Stimulated activated CD8-positive, alpha-beta memory T cell treated with anti-CD3 and anti-CD28 coated beads, Interleukin-15, amount 100 ng/mL, for 4 hours (primary cell): ENCODE measurements around the gene PID1.

Experiments
- DNase-seq, 2 donors: peaks; one replicate each; pipeline ENCODE4 v3.0.0-alpha.2; 2020; ENCODE audit warnings: low read depth in 2 of 2

Gene PID1

GRCh38 chr2:229261076-229261475 is 10.0 kb downstream of the PID1 start:
- no peak for DNase-seq

- DNase-seq = no peak
Observed at GRCh38 chr2:229257985-229258384, 13.1 kb downstream of the PID1 start.

GRCh38 chr2:229256376-229256775 is 14.7 kb downstream of the PID1 start:
- no peak for DNase-seq

GRCh38 chr2:229254206-229254605 is 16.9 kb downstream of the PID1 start:
- no peak for DNase-seq

GRCh38 chr2:229252996-229253395 is 18.1 kb downstream of the PID1 start:
- no peak for DNase-seq

DNA sequence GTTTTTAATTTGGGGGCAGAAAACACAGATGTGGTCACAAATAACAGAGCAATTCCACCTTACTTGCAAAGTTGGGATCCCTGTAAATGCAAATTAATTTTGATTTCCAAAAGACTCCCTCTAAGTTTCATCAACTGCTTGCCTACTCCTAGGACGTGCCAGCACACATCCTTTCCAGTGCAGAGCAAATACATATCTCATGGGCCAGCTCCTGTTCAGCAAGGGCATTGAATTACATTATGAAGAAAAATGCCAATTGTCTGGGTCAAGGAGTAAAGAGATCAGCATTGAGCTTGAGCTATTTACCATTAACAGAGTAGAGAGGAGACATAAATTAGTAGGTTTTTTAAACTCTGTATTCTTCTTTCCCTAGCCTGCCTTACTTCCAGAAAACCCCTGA is 18.8 kb downstream of the PID1 start:
- DNase-seq = no peak

DNA sequence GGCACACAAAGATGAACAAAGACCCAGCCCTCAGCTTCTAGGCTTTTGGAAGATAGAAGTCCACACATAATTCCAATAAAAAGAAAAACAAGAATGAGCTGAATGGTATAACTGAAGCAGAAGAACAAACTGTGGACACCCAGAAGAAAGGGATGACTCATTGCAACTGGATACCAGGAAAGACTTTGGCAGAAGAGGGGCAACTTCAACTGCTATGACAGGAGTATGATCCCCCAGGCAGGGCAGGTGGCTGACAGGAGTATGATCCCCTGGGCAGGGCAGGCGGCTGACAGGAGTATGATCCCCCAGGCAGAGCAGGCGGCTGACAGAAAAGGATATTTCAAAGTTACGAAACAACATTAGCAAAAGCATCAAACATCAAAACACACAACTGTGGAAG is 21.6 kb downstream of the PID1 start:
- DNase-seq = no peak

GRCh38 chr2:229246334-229246733 is 24.8 kb downstream of the PID1 start:
- DNase-seq = no peak

DNA sequence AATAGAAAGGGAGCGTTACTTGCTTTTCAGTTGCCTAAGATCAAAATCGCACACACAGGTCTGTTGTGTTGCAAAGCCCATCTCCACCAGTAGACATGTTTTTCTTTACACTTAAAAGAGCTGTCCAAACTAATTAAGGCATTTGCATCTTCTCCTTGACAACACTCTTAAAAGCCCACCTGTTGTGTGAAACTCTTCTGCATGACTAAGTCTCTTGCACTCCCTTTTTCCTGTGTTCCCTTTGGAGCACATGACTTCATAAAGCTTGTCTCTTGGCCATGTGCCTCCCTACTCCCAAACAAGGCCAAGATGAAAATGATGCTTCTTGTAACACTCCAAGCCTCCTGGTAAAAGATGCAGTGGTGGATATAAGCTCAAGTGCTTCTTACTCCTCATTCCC is 26.1 kb downstream of the PID1 start:
- no peak for DNase-seq

GRCh38 chr2:229243890-229244560 is 27.1 kb downstream of the PID1 start:
- DNase-seq = no peak

GRCh38 chr2:229240984-229241491 is 30.0 kb downstream of the PID1 start:
- no peak for DNase-seq

DNA sequence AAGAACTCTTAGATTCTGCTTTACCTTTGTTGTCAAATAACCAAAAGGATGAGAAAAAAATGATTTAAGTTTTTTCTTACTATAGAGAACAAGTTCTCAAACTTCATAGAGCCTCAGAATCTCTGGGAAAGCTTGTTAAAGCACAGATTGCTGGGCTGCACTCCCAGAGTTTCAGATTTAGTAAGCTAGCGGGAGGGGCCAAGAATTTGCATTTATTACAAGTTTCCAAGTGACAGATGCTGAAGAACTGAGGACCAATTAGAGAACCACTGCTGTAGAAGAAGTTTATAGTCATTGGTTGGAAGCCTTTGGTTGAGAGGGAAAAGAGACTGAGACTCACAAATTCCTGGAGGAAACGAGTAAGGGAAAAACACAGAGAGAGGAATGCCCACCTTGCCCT is 32.1 kb downstream of the PID1 start:
- DNase-seq = no peak

GRCh38 chr2:229237270-229237669 is 33.8 kb downstream of the PID1 start:
- no peak for DNase-seq

GRCh38 chr2:229235131-229235914 is 35.8 kb downstream of the PID1 start:
- no peak for DNase-seq

DNA sequence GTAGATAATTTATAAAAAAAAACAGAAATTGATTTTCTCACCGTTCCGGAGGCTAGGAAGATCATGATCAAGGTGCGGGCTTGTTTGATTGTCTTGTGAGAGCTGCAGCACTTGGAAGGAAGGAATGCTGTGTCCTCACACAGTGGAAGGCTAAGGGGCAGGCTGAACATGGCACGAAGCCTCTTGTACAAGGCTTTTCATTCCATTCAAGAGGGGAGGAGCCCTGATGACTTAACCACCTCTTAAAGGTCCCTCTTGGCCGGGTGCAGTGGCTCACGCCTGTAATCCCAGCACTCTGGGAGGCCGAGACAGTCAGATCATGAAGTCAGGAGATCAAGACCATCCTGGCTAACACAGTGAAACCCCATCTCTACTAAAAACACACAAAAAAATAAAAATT is 39.2 kb downstream of the PID1 start:
- DNase-seq = no peak

- DNase-seq = no peak
Observed at GRCh38 chr2:229231328-229231868, 39.7 kb downstream of the PID1 start.

- no peak for DNase-seq
Observed at GRCh38 chr2:229230911-229231310, 40.2 kb downstream of the PID1 start.

DNA sequence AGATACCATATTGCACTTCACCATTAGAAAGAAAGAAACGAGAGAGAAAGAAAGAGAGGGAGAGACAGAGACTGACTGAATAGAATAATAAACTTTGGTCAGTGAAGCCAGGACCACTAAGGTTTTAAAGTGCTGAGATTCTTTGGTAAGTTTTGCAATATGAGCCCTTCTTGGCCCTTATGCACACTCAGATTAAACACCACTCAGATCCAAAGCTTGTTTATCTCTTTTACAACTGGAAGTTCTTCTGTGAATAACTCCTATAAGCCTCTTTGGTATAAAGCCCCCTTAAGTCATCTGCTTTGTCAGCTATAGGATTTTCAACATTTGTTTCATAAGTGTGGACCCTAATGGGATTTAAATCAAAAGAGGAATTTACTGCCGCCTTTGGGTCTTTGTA is 40.8 kb downstream of the PID1 start:
- no peak for DNase-seq

DNA sequence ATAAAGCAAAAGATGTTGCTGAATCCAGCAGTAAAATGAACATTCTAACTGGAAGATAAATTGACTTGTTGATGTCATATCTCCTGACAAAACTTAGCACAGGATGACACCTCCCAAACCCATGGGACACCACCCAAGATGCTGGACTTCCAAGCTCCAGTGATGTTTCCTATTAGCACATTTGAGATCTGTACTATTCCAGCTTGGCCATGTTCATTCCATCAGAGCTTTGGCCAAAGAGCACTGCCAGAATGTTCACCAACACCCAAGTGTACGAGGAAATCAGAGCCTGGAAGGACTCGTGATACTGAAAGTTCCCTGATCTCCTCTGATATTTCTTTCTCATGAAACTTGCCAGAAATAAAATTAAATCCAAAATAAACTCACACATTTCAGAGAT is 44.7 kb downstream of the PID1 start:
- no peak for DNase-seq

- no peak for DNase-seq
Observed at GRCh38 chr2:229223107-229223506, 48.0 kb downstream of the PID1 start.

DNA sequence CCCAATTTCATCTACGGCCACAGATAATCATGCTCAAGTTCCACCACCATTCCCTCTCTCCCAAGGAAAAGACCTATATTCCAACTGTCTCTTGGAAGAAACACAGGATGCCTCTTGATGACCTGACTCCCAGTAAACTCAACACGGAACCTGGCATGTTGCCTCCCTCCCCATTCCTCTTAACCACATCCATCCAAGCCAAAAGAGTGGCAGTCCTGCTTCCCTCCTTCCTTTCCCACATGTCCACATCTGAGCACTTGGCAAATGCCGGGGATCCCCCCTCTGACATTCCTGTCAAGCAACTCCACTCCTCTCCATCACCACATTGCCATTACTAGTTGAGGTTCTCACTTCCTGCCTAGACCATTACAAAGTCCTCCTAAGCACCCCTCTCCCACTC is 49.4 kb downstream of the PID1 start:
- DNase-seq = no peak

GRCh38 chr2:229220254-229220653 is 50.8 kb downstream of the PID1 start:
- no peak for DNase-seq

DNA sequence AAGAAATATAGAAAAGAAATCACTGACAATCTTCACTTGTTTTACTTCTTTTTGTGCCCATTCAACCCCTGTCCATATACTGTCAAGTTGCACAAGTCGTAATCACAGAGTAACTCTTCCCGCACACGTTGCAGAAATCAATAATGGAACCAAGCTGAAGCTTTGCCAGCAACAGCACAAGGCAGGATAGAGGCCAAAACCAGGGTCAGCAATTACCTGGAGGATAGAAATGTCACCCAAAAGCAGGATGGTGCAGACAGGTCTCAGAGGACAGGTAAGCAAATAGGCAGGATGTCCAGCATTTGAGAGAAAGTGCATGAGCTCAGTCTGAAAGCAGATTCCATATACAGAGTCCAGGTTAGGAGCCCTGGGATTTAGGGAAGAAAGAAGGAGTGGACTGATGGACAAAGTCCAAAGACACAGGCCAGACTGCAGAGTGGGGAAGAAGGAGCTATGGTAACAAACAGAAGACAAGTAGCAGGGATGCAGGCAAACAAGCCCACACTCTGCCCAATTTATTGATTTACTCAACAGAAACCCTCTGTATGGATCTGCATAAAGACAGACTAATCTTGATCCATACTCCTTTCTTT is 52.7 kb downstream of the PID1 start:
- no peak for DNase-seq
